IgD-negative memory B cell (primary cell): ENCODE data around the gene MMP24OS. TPM values are rescaled to one million over a fixed set of nuclear protein-coding genes. Genes with fewer than 3 reads are reported as not detected.
"Not testable (repeated sequence)": the region's sequence is repeated elsewhere in the genome, so short reads cannot be mapped to it uniquely, and the experiment has no call there.

Experiments
- H3K27ac Mint-ChIP-seq, 3 donors: one replicate each; pipeline ENCODE4 v1.8.0; 2020 to 2022; ENCODE audit warnings: mild to moderate bottlenecking in 3 of 3, mixed read lengths in 3 of 3, moderate library complexity in 1 of 3
- H3K27me3 Mint-ChIP-seq: one replicate; pipeline ENCODE4 v1.8.0; 2021; ENCODE audit warnings: mixed read lengths
- H3K36me3 Mint-ChIP-seq: one replicate; pipeline ENCODE4 v1.8.0; 2020; ENCODE audit warnings: mild to moderate bottlenecking, mixed read lengths
- H3K4me1 Mint-ChIP-seq, 3 donors: one replicate each; pipeline ENCODE4 v1.8.0; 2020 to 2022; ENCODE audit warnings: mixed read lengths in 3 of 3, mild to moderate bottlenecking in 1 of 3
- H3K4me3 Mint-ChIP-seq, 4 donors: one replicate each; pipeline ENCODE4 v1.8.0; 2020 to 2022; ENCODE audit warnings: mild to moderate bottlenecking in 4 of 4, mixed read lengths in 4 of 4, moderate library complexity in 3 of 4
- H3K9me3 Mint-ChIP-seq, 3 donors: one replicate each; pipeline ENCODE4 v1.8.0; 2020 to 2021; ENCODE audit warnings: mixed read lengths in 3 of 3, mild to moderate bottlenecking in 1 of 3
- polyA plus RNA-seq: library from polyadenylated mRNA; unstranded; fragments of 300-500 nt; fragmentation: Illumina TruSeq; gene quantifications from one replicate; pipeline ENCODE4 v1.2.3, GENCODE V29; 2021

Gene MMP24OS
- polyA plus RNA-seq, 1 donor from 2014 or later = 14.0 TPM

- Mint-ChIP-seq H3K27ac (peak overlapping the region in 1 of 3 donors; percentile 29), H3K4me3 (no peak overlapping the region)
These were observed 14.2 kb downstream of the MMP24OS start for GRCh38 chr20:35263532-35264341.

GRCh38 chr20:35262731-35263531, 15.0 kb downstream of the MMP24OS start:
- peak overlapping the region in 1 of 3 donors; percentile 29 for H3K27ac Mint-ChIP-seq
- H3K4me1 Mint-ChIP-seq, H3K27me3 Mint-ChIP-seq, H3K9me3 Mint-ChIP-seq, H3K4me3 Mint-ChIP-seq, H3K36me3 Mint-ChIP-seq: not testable (repeated sequence)

More at GRCh38 chr20:35263532-35264341, 14.2 kb downstream of the MMP24OS start:
- no peaks in the 10 kb centered on the region for H3K9me3 Mint-ChIP-seq
- peaks cover 2% of the 10 kb centered on the region for H3K36me3 Mint-ChIP-seq
- H3K27me3 Mint-ChIP-seq = no peaks in the 10 kb centered on the region
- no peaks in the 10 kb centered on the region for H3K4me1 Mint-ChIP-seq

DNA sequence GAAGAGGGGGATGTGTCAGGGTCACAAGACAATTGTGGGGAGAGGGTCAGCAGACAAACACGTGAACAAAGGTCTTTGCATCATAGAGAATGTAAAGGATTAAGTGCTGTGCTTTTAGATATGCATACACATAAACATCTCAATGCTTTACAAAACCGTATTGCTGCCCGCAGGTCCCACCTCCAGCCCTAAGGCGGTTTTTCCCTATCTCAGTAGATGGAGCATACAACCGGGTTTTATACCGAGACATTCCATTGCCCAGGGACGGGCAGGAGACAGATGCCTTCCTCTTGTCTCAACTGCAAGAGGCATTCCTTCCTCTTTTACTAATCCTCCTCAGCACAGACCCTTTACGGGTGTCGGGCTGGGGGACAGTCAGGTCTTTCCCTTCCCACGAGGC, 15.6 kb downstream of the MMP24OS start:
- peak overlapping the region in 1 of 4 donors; percentile 14 for H3K4me3 Mint-ChIP-seq
- H3K9me3 Mint-ChIP-seq, H3K27ac Mint-ChIP-seq, H3K4me1 Mint-ChIP-seq, H3K27me3 Mint-ChIP-seq, H3K36me3 Mint-ChIP-seq: not testable (repeated sequence)

- Mint-ChIP-seq H3K27me3 (no peaks in the 10 kb centered on the region), H3K4me1 (no peaks in the 10 kb centered on the region), H3K27ac (no peak overlapping the region)
These were observed 17.5 kb downstream of the MMP24OS start for GRCh38 chr20:35260426-35260825.

DNA sequence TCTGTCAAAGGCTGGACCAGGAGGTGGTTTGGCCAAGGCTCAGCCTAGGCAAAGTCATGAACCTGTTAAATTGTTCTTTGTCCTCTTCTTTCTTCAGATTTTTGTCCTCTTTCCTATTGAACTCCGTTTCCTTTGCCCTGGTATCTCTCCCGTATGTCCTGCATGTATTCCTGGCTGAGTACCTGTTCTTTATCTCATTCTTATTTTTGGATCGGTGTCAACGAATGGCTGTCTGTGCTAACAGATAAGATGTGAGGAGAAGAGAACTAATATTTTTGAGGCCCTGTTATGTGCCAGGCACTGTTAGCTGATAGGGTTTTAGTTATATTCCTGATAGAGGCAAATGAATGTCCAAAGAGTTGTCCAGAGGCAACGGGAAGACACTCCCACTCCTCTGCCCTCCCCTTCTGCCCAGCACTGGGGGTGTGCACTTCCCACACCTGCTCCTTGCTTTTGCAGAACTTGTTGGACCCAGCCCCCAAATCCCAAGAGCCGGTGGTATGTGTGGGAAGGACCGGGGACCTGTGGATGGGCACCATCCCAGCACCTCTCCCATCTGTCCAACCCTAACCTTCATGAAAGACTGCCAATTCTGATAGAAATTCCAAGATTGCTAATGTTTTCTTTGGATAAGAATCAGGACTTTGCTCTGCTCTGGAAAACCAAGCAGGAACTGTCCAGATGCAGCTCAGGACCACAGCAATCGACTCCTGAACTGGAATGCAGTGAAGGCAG, 20.6 kb downstream of the MMP24OS start:
- Mint-ChIP-seq H3K27me3 (no peaks in the 10 kb centered on the region), H3K27ac (no peak overlapping the region), H3K9me3 (no peaks in the 10 kb centered on the region), H3K36me3 (peaks cover 7% of the 10 kb centered on the region), H3K4me1 (peaks cover 2% of the 10 kb centered on the region in 3 donors), H3K4me3 (no peak overlapping the region)

More at GRCh38 chr20:35260426-35260825, 17.5 kb downstream of the MMP24OS start:
- Mint-ChIP-seq H3K4me3 (no peak overlapping the region), H3K36me3 (peaks cover 9% of the 10 kb centered on the region), H3K9me3 (no peaks in the 10 kb centered on the region)

DNA sequence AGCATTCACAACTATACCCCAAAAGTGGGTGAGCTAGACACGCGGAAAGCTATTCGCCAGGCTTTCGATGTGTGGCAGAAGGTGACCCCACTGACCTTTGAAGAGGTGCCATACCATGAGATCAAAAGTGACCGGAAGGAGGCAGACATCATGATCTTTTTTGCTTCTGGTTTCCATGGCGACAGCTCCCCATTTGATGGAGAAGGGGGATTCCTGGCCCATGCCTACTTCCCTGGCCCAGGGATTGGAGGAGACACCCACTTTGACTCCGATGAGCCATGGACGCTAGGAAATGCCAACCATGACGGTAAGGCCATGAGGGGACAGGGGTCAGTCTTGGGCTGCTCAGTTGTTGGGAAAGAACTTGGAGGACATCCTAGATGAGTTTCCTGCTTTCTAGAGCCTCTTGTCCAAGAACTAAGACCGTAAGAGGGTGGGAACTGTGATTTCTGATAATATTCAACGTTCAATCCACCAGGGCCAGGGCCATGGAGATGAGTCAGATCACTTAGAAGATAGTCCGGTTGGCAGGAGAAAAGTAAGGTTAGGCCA, 23.4 kb downstream of the MMP24OS start:
- H3K4me1 Mint-ChIP-seq = peaks cover 13 to 19% (median 15%) of the 10 kb centered on the region in 3 donors
- no peaks in the 10 kb centered on the region for H3K9me3 Mint-ChIP-seq
- H3K27ac Mint-ChIP-seq = peak overlapping the region in 1 of 3 donors; percentile 21
- H3K4me3 Mint-ChIP-seq = no peak overlapping the region
- H3K36me3 Mint-ChIP-seq = peaks cover 7% of the 10 kb centered on the region
- no peaks in the 10 kb centered on the region for H3K27me3 Mint-ChIP-seq

- Mint-ChIP-seq H3K9me3 (no peaks in the 10 kb centered on the region), H3K27me3 (no peaks in the 10 kb centered on the region), H3K27ac (peak overlapping the region in 1 of 3 donors; percentile 40), H3K36me3 (peaks cover 4% of the 10 kb centered on the region), H3K4me1 (peaks cover 13 to 19% (median 15%) of the 10 kb centered on the region in 3 donors), H3K4me3 (no peak overlapping the region)
These were observed 24.9 kb downstream of the MMP24OS start for GRCh38 chr20:35253010-35253409.

GRCh38 chr20:35252598-35252997, 25.3 kb downstream of the MMP24OS start:
- Mint-ChIP-seq H3K4me1 (peaks cover 13 to 19% (median 15%) of the 10 kb centered on the region in 3 donors), H3K4me3 (peak overlapping the region in 2 of 4 donors; percentile 8 to 53), H3K27ac (peak overlapping the region; percentile 55 to 91 (median 90))
- H3K27me3 Mint-ChIP-seq, H3K9me3 Mint-ChIP-seq, H3K36me3 Mint-ChIP-seq: not testable (repeated sequence)

DNA sequence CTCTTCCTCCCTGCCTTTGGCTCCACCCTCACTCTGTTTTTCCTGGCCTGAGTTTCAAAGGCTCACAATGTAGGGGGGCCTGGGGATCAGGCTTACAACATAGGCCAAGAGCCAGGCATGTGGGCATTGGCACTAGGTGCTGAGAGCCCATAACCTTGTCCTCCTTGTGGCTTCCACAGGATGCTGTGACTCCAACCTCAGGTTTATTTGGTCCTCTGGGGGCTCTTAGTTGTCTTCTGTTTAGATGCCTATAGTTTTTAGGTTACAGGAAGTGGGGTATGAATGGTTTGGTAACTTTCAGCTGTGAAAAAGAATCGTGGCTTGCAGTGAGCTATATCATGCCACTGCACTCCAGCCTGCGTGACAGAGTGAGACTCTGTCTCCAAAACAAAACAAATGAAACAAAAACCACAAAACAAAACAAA, 25.9 kb downstream of the MMP24OS start:
- peaks cover 13 to 19% (median 15%) of the 10 kb centered on the region in 3 donors for H3K4me1 Mint-ChIP-seq
- H3K9me3 Mint-ChIP-seq = no peaks in the 10 kb centered on the region
- H3K27me3 Mint-ChIP-seq = no peaks in the 10 kb centered on the region
- H3K4me3 Mint-ChIP-seq = peak overlapping the region in 3 of 4 donors; percentile 8 to 84 (median 55)
- H3K27ac Mint-ChIP-seq = peak overlapping the region; percentile 55 to 91 (median 90)
- peaks cover 6% of the 10 kb centered on the region for H3K36me3 Mint-ChIP-seq

GRCh38 chr20:35251613-35251940, 26.3 kb downstream of the MMP24OS start:
- Mint-ChIP-seq H3K9me3 (no peaks in the 10 kb centered on the region), H3K36me3 (peaks cover 4% of the 10 kb centered on the region), H3K4me3 (peak overlapping the region in 2 of 4 donors; percentile 35 to 84), H3K27me3 (no peaks in the 10 kb centered on the region), H3K4me1 (peaks cover 13 to 19% (median 15%) of the 10 kb centered on the region in 3 donors), H3K27ac (peak overlapping the region; percentile 55 to 91 (median 90))

- Mint-ChIP-seq H3K4me1 (peaks cover 13 to 19% (median 15%) of the 10 kb centered on the region in 3 donors), H3K27me3 (no peaks in the 10 kb centered on the region), H3K9me3 (no peaks in the 10 kb centered on the region), H3K36me3 (peaks cover 2% of the 10 kb centered on the region), H3K4me3 (no peak overlapping the region), H3K27ac (no peak overlapping the region)
These were observed 29.1 kb downstream of the MMP24OS start for GRCh38 chr20:35248641-35249475.

GRCh38 chr20:35246723-35247122, 31.2 kb downstream of the MMP24OS start:
- Mint-ChIP-seq H3K27ac (no peak overlapping the region), H3K9me3 (no peaks in the 10 kb centered on the region), H3K4me1 (peaks cover 6 to 11% (median 7%) of the 10 kb centered on the region in 3 donors), H3K27me3 (no peaks in the 10 kb centered on the region), H3K4me3 (no peak overlapping the region), H3K36me3 (peaks cover 2% of the 10 kb centered on the region)

- Mint-ChIP-seq H3K27ac (no peak overlapping the region), H3K9me3 (no peaks in the 10 kb centered on the region), H3K27me3 (no peaks in the 10 kb centered on the region), H3K36me3 (peaks cover 4% of the 10 kb centered on the region), H3K4me3 (no peak overlapping the region), H3K4me1 (peaks cover 0 to 3% (median 0%) of the 10 kb centered on the region in 3 donors)
These were observed 33.9 kb downstream of the MMP24OS start for GRCh38 chr20:35243986-35244385.

GRCh38 chr20:35243317-35243716, 34.6 kb downstream of the MMP24OS start:
- Mint-ChIP-seq H3K4me1 (peaks cover 0 to 3% (median 0%) of the 10 kb centered on the region in 3 donors), H3K27ac (no peak overlapping the region), H3K9me3 (no peaks in the 10 kb centered on the region), H3K36me3 (peaks cover 6% of the 10 kb centered on the region), H3K4me3 (no peak overlapping the region), H3K27me3 (peaks cover 3% of the 10 kb centered on the region)
